ENCODE data around the gene NVL.

DNA sequence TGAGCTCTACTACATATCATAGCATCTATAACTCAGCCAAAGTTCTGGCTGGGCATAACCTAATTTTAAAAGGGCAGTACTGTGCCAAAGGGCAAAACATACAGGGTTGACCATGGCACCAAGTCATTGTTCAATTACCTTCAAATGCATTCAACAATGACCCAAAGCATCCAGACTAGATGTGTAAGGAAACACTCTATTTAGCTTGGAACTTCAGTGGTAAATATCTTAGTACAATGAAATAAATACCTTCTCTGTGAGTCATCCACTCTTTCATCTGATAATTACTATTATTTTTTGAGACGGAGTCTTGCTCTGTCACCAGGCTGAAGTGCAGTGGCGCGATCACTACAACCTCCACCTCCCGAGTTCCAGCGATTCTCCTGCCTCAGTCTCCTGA, 70.0 kb downstream of the NVL start:
- TF ChIP-seq REST (IDR thresholded peaks at IDR 0.05; ENCODE audit: low read depth) (no peak), JUND (IDR thresholded peaks at IDR 0.05) (no peak), EZH2 (IDR thresholded peaks at IDR 0.05) (no peak), POLR2AphosphoS5 (IDR thresholded peaks at IDR 0.05; ENCODE audit: low read depth, low read length) (no peak), POLR2A (IDR thresholded peaks at IDR 0.05; ENCODE audit: borderline replicate concordance, extremely low read depth, insufficient read depth, insufficient read length) (no peak), FOSL1 (IDR thresholded peaks at IDR 0.05; ENCODE audit: low read depth) (no peak), RAD21 (IDR thresholded peaks at IDR 0.05; ENCODE audit: low read depth) (no peak), YY1 (IDR thresholded peaks at IDR 0.05; ENCODE audit: extremely low read depth, insufficient replicate concordance, low read depth, low read length) (no peak), SP1 (IDR thresholded peaks at IDR 0.05; ENCODE audit: low read depth) (no peak), ZNF274 (IDR thresholded peaks at IDR 0.05; ENCODE audit: low read depth, low read length) (no peak), EZH2phosphoT487 (IDR thresholded peaks at IDR 0.05; ENCODE audit: borderline replicate concordance) (no peak), ZFX (IDR thresholded peaks at IDR 0.05) (no peak), CEBPB (IDR thresholded peaks at IDR 0.05; ENCODE audit: low read depth) (no peak)
- TF ChIP-seq, protein P1, sequence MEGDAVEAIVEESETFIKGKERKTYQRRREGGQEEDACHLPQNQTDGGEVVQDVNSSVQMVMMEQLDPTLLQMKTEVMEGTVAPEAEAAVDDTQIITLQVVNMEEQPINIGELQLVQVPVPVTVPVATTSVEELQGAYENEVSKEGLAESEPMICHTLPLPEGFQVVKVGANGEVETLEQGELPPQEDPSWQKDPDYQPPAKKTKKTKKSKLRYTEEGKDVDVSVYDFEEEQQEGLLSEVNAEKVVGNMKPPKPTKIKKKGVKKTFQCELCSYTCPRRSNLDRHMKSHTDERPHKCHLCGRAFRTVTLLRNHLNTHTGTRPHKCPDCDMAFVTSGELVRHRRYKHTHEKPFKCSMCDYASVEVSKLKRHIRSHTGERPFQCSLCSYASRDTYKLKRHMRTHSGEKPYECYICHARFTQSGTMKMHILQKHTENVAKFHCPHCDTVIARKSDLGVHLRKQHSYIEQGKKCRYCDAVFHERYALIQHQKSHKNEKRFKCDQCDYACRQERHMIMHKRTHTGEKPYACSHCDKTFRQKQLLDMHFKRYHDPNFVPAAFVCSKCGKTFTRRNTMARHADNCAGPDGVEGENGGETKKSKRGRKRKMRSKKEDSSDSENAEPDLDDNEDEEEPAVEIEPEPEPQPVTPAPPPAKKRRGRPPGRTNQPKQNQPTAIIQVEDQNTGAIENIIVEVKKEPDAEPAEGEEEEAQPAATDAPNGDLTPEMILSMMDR (IDR thresholded peaks at IDR 0.05 in 2 of 3, conservative IDR thresholded peaks at IDR 0.05 in 1 of 3; ENCODE audit: borderline replicate concordance in 1 of 3, insufficient read depth in 1 of 3, low read depth in 2 of 3, low read length in 2 of 3): no peak

All from HCT116 (cell line).